NCI-H2081 (cell line): Measurements from ENCODE around the gene ZNF519.
"Not testable (repeated sequence)": the region's sequence is repeated elsewhere in the genome, so short reads cannot be mapped to it uniquely, and the experiment has no call there.

Experiments used
- DNase-seq, 2 experiments: peaks; one replicate each; lab custom pipeline; 2025; lab: John Stamatoyannopoulos, UW

The ZNF519 gene

GRCh38 chr18:14132271-14132700 lies at the start of gene ZNF519:
Gene ZNF519 (minus strand): TSS chr18:14132435. CDS start chr18:14132277, 158 bp downstream.
- DNase-seq, result peak; percentile 93 to 98

- no peak for DNase-seq
Observed at GRCh38 chr18:14179306-14179705, 47.1 kb upstream of the ZNF519 start.

GRCh38 chr18:14178321-14179196 lies 46.3 kb upstream of the ZNF519 start:
- DNase-seq, result peak; percentile 4 to 21

- DNase-seq, result not testable (repeated sequence)
Observed at GRCh38 chr18:14177540-14178320, 45.5 kb upstream of the ZNF519 start.

- not testable (repeated sequence) for DNase-seq
Observed at GRCh38 chr18:14175404-14175803, 43.2 kb upstream of the ZNF519 start.

- DNase-seq, result no peak
Observed at GRCh38 chr18:14174706-14175085, 42.5 kb upstream of the ZNF519 start.

GRCh38 chr18:14174002-14174705 lies 41.9 kb upstream of the ZNF519 start:
- not testable (repeated sequence) for DNase-seq

GRCh38 chr18:14173116-14173951 lies 41.1 kb upstream of the ZNF519 start:
- not testable (repeated sequence) for DNase-seq

GRCh38 chr18:14172142-14173115 lies 40.2 kb upstream of the ZNF519 start:
- DNase-seq, result not testable (repeated sequence)

- DNase-seq, result not testable (repeated sequence)
Observed at GRCh38 chr18:14171301-14172141, 39.3 kb upstream of the ZNF519 start.

GRCh38 chr18:14170367-14171036 lies 38.3 kb upstream of the ZNF519 start:
- DNase-seq, result not testable (repeated sequence)

GRCh38 chr18:14162915-14163314 lies 30.7 kb upstream of the ZNF519 start:
- not testable (repeated sequence) for DNase-seq

GRCh38 chr18:14151564-14152113 lies 19.4 kb upstream of the ZNF519 start:
- not testable (repeated sequence) for DNase-seq

GRCh38 chr18:14150766-14151165 lies 18.5 kb upstream of the ZNF519 start:
- DNase-seq, result not testable (repeated sequence)

GRCh38 chr18:14149916-14150420 lies 17.7 kb upstream of the ZNF519 start:
- not testable (repeated sequence) for DNase-seq

- not testable (repeated sequence) for DNase-seq
Observed at GRCh38 chr18:14149121-14149850, 17.1 kb upstream of the ZNF519 start.
